HG03378 (cell line): ENCODE results near the gene NFAT5.
"Not testable (repeated sequence)": the region's sequence is repeated elsewhere in the genome, so short reads cannot be mapped to it uniquely, and the experiment has no call there.

Experiments
- ATAC-seq: cut with Tn5 transposase; IDR thresholded peaks from one replicate; pipeline ENCODE4 v1.9.1; 2021; ENCODE audit warnings: mild to moderate bottlenecking, moderate library complexity; ENCODE audit not compliant: unreplicated experiment

The NFAT5 gene

GRCh38 chr16:69565671-69566239, at the start of gene NFAT5:
TSS of gene NFAT5 (plus strand) at chr16:69565966. CDS start at chr16:69566302, 336 bp downstream.
- ATAC-seq = no peak

DNA sequence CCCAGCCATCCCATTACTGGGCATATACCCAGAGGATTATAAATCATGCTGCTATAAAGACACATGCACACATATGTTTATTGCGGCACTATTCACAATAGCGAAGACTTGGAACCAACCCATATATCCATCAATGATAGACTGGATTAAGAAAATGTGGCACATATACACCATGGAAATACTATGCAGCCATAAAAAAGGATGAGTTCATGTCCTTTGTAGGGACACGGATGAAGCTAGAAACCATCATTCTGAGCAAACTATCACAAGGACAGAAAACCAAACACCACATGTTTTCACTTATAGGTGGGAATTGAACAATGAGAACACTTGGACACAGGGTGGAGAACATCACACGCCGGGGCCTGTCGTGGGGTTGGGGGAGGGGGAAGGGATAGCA, 47.9 kb upstream of the NFAT5 start:
- ATAC-seq = not testable (repeated sequence)

DNA sequence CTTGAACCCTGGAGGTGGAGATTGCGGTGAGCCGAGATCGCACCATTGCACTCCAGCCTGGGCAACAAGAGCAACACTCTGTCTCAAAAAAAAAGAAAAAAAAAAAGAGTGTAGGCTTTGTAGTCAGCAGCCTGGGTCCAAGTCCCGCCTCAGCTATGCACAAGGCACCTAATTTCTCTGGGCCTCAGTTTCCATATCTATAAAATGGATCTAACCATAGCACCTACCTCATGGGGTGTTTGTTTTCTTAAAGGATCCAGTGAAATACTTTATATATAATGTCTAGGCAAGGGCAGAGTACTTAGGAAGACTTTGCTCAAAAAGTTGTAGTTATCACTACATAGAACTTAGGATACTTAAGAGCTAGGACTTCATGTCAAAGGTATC, 45.4 kb upstream of the NFAT5 start:
- ATAC-seq = no peak

- no peak for ATAC-seq
Observed at GRCh38 chr16:69520800-69521602, 44.8 kb upstream of the NFAT5 start.

DNA sequence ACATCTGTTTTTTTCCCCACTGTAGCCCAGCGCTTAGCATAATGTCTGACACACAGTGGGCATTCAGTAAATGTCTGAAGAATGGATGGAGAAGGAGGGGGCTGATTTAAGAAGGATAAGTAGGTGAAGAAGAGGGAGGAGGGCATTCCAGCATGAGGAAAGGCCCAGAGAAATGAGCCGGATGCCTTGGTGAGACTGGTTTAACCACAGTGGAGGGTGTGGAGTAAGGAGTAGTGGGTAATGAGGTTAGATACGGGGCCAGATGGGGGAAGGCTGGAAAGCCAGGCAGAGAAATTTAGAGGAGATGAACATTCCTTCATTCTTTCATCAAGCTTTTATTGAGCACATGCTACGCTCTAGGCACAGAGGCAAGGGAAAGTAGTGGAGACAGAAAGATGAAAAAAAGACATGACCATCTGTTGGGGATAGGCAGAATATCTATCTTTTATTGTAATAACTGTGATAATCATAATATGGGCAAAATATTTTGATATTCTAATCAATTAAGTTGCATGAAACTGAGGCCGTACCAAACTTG, 43.7 kb upstream of the NFAT5 start:
- ATAC-seq = no peak

- ATAC-seq = no peak
Observed at GRCh38 chr16:69522732-69523404, 42.9 kb upstream of the NFAT5 start.

GRCh38 chr16:69523566-69524305, 42.0 kb upstream of the NFAT5 start:
- no peak for ATAC-seq

GRCh38 chr16:69526831-69527655, 38.7 kb upstream of the NFAT5 start:
- no peak for ATAC-seq

DNA sequence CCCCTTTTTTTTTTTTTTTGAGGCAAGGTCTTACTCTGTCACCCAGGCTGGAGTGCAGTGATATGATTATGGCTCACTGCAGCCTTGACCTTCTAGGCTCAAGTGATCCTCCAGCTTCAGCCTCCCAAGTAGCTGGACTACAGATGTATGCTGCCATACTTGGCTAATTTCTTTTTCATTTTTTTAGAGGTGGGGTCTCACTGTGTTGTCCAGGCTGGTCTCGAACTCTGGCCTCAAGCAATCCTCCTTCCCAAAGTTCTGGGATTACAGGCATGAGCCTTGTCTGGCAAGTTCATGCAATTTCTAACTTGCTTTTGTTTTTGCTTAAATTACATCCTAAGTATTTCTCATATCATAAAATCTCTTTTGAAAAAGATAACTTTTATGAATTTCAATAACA, 33.8 kb upstream of the NFAT5 start:
- no peak for ATAC-seq

- no peak for ATAC-seq
Observed at GRCh38 chr16:69532641-69533455, 32.9 kb upstream of the NFAT5 start.

GRCh38 chr16:69534720-69535119, 31.0 kb upstream of the NFAT5 start:
- ATAC-seq = no peak

GRCh38 chr16:69535123-69536050, 30.4 kb upstream of the NFAT5 start:
- no peak for ATAC-seq

GRCh38 chr16:69537706-69538080, 28.1 kb upstream of the NFAT5 start:
- ATAC-seq = no peak

GRCh38 chr16:69538808-69539207, 27.0 kb upstream of the NFAT5 start:
- ATAC-seq = no peak

DNA sequence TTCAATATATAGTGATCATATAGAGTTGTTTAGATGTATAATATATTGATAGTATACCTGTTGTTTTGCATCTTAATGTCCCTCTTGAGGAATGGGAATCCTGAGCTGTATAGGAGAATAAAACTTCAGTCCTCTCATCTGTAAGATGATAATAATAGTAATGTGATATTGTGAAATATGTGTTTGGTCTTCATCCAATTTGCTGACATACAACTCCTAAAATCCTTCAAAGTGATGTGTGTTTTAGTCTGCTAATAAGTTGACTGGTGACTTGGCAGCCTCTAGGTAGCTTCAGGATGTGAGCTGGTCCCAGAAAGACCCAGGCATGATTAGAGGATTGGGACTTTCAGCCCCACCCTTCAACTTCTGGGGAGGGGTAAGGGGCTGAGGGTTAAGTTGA, 22.8 kb upstream of the NFAT5 start:
- no peak for ATAC-seq

DNA sequence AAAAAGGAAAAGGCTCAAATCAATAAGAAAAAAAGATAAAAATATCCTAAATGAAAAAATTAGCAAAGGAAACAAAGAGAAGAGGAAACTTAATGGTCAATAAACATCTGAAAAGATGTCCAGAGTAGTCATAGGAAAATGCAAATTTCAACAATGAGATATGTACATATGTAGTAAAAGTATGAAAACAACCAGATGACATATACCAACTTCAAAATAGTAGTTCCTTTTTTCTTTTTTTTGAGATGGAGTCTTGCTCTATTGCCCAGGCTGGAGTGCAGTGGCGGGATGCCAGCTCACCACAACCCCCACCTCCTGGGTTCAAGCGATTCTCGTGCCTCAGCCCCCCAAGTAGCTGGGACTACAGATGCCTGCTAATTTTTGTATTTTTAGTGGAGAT, 21.7 kb upstream of the NFAT5 start:
- ATAC-seq = no peak

GRCh38 chr16:69546663-69547062, 19.1 kb upstream of the NFAT5 start:
- ATAC-seq = not testable (repeated sequence)

DNA sequence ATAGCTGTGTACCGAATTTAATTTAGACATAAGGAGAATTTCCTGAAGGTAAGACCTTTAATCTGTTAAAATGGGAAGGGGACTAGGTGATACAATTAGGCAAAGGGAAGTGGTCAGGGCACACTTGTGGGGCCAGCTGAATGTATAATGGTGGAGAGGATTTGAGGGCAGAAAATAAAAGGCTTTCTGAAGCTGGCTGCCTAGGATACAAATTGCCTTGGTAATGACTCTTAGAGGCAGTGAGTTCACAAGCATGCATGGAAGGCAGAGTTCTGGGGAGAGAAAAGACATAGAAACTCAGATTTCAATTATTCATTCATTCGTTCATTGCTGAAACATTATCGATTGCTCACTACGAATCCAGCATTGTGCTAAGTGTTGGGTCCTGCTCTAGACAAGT, 12.4 kb upstream of the NFAT5 start:
- no peak for ATAC-seq
